ENCODE results near the gene DDO.
"Not testable (repeated sequence)": the region's sequence is repeated elsewhere in the genome, so short reads cannot be mapped to it uniquely, and the experiment has no call there.

The DDO gene

DNA sequence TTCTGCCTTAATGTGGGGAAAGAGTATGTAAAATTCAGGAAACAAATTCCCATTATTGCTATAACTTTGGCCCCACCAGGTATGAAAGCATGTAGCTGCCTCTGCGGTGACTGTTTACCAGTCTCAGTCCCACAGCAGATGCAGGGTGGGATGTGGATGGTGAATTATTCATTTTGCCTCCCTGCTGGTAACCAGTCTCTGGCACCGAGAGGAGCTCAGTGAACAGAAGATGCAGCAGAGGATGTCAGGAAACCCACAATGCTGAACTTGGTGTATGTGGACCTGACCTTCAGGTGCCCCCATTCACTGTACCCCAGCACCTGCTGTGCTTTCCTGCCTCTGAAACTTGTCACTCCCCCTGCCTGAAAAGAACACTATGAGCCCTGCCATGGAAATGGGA, 48.4 kb downstream of the DDO start:
- DNase-seq (ENCODE audit: low read depth): no peak

DNA sequence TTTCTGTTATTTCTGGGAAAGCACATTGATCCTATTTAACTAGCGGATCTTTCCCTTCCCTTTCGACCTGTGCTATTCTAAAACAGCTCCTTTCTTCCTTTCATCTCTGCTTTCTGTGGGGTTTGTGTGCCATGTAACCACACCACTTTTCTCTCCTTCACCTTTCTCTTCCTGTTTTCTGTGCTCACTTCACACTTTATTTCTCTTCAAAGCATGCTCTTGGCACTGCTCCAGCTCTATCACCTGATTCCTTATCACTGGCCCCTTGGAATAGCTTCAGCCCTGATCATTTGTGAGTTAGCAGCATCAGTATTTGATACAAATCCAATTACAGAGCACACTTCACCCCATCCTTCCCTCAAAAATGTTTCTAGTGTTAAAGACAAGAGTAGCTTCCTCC, 49.1 kb downstream of the DDO start:
- DNase-seq (ENCODE audit: low read depth): no peak

DNA sequence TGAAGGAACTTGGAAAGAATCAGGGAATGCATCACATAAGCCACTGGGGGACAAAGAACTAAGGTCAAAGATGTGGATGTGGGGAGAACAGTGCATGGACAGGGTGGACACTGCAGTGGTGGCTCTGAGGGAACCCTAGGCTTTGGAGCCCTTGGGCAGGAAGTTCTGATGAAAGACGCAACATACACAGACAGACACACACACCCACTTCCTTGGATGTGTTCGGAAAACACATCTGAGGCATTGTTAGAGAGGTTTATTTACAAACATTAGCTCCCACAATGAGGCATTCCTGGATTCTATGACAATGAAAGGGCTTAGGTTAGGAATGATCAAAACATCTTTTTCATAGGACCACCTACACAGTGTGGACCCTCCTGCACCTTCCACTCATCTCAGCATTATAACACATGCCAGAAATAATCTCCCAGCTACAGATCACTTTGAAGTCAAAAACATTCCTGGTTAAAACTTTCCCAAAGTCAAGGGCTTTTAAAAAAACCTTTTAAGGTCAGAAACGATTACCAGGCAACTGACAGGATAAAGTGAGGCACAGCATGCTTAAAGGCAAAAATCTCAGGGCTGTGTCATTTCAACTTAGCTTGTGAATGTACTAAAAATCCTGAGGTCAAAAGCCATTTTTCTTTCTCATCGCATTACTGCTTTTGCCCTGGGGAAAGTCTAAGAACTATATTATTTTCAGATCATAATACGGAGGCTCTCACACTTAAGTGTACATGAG, 50.8 kb downstream of the DDO start:
- no peak for DNase-seq (ENCODE audit: low read depth)

DNA sequence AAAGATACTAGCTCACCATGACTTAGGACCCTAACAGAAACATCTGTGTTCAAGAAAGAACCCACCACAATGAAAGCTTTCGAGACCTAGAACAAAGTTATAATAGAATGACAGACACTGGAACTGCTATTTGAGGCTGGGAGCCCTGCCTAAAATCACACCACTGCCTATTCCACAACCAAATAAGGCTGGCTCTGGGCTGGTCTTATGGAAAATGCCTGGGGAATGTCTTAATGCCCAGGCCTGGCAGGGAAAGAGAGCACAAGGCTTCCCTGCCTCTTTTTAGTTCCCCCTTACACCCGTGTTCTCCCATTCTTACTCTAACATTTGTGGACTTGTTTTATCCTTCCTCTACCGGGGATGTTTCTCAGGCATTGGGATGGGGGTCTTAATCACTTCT, 51.6 kb downstream of the DDO start:
- no peak for DNase-seq (ENCODE audit: low read depth)

DNA sequence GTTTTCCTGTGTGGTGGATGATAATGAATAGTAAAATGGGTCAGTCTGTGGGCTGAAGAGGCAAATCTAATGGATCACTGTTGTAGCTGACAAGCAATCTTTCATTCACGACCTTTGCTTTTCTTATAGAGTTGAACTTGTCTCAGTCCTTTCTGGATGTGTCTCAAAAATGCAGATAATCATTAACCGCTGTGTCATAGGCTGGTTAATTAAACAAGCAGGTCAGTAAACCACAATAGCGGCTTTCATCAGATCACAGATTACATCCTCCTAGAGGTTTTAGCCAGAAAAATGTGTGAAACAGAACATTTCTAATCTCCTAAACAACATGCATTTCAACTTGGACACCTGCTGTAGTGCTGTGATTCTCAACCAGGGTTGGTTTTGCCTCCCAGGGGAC, 54.7 kb downstream of the DDO start:
- no peak for DNase-seq (ENCODE audit: low read depth)

DNA sequence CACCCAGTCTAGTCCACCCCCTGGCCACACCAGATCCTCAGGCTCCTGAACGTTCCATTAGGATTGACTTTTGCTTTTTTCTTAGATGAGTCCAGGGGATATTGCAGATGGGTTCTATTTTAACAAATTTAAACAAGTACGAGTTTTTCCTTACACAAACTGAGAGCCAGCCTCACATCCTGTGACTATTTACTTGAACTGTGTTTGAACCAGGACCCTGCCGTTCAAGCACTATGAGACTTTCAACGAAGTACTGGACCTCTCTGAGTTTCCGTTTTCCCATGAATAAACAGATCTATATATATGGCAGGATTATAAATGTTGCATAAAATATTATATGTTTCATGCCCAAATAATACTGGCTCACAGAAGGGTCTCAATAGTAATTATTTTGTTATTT, 55.8 kb downstream of the DDO start:
- no peak for DNase-seq (ENCODE audit: low read depth)

DNA sequence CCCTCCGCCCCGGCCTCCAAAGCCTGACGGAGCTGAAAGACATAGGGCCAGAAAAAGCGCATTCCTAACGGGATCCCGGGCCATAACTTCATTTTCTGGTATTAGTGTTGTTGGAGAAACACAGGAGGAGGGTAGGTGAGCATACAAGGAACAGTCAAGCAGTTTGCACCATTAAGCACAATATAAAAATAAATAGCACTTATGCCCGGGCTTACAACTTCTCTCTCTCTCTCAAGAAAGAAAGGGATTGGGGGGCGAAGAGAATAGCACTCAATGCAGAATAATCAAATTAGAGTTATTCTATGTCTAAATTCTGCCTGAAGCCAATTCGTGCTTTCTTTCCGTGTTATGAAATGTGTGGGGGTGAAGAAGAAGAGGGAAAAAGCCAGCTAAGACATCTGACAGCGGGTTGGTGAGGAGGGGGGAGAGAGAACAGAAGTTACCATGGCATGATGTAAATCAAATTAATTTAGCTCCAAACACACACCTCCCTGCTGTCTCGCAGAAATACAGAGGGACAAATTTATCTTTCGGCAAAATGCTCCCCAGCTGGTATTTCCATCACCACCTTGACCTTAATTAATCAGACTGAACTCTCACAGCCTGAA, 56.7 kb downstream of the DDO start:
- DNase-seq (ENCODE audit: low read depth): no peak

DNA sequence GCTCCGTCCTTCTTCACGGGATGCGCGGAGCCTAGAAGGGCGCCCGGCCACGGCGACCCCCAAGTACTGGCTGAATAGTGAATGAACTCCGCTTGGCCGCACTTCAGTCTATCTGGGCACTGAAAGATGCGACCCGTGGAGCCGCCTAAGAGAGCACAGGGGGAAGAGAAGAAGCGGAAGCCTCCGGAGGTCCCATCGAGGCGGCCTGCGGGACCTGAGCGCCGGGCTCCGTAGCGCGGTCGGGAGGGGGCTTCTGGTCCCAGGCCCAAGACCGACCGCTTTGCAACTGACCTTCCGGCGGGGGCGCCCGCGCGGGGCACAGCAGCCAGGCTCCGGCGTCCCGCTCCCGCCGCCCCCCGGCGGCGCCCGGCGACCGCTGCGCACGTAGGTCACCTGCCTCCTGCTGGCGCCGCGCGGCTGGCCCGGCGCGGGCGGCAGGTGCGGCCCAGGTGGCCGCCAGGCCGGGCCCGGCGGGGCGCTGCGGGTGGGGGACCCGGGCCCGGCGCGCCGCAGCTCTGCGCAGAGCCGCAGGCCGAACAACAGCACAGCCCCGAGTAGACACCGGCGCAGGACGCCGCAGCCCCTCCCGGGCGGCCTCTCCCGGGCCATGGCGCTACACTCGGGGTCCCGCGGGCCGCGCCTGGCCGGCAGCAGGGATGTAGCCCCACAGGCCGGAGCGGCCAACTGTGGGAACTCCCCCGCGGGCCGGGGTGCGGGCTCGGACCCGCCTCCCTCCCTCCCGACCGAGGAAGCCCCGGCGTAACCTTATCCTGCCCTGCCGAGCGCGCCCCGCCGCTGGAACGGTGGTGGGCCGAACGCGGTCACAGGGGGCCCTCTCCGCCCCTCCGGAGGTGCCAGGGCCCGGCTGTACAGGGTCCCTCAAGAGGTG, 57.5 kb downstream of the DDO start, which contains the start of gene METTL24:
Gene METTL24 (minus strand): TSS at position 686 of the 889 bp plus-strand sequence. CDS start 77 bp downstream, at position 609.
- DNase-seq (ENCODE audit: low read depth): peak; percentile 5

DNA sequence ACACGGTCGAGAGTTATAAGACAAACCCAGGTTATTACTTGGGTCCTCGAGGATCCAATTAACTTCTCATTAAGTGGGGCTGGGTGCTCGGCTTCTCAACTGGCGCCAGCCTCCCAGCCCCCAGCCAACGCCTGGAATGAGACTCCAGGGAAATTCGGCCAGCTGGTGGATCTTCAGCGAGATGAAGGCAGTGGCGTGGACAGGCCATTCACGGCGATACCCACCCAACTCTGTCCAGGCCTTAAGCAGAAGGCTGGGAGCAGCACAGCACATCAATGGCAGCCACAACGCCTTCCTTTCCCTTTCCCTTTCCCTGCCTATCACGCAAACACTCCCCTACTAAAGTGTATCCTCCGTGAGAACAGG, 58.1 kb downstream of the DDO start:
- no peak for DNase-seq (ENCODE audit: low read depth)

DNA sequence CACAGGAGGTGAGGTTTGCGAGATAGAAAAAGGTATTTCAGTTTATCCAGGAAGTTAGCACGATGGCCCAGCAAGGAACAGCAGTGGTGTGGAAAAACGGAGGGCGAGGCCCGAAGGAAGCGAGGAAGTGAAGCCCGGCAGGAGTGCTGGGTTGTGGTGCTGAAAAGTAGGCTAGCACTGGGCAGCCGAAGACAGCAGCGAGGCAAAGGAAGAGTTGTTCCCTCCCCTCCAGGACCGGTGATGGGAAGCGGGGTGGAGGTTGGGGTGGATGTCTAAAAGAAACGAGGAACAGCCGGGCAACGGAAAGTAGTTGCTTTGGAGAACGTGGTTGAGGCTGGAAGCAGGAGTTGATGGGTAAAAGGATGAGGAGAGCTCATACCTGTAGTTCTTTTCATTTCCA, 58.6 kb downstream of the DDO start:
- no peak for DNase-seq (ENCODE audit: low read depth)

DNA sequence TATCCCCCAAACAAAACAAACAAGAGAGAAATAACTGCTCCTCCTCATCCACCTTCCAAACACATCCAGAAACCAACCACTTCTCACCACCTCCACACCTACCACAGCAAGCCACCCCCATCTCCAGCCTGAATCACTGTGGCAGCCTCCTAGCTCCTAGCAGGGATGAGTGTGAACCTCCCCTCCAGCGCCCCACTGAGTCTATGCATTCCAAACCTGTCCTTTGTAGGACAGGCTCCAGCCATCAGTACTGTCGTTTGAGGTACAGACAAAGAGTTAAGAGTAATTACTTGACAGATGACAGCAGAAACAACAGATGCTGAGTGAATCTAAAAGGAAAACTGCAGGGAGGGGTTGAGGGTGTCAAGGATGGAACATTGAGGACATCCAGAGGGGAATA, 59.6 kb downstream of the DDO start:
- DNase-seq (ENCODE audit: low read depth): no peak

DNA sequence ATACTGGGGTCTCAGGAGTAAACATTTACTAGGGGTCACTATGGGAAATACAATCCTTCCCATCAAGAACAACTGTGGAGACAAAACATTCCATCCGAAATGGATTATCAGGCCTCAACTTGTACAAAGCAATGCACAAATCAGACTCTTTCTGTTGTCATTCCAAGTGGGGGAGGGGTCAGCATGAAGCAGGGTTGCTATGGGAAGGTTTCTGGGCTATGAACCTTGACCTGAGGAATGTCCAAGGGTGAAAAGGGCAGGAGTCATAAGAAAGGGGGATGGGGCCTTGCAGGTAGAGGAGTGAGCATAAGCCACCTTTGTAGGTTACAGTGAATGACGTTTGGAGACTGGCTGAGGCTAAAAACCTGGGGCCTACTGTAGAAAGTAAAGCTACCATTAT, 60.4 kb downstream of the DDO start:
- DNase-seq (ENCODE audit: low read depth): no peak

DNA sequence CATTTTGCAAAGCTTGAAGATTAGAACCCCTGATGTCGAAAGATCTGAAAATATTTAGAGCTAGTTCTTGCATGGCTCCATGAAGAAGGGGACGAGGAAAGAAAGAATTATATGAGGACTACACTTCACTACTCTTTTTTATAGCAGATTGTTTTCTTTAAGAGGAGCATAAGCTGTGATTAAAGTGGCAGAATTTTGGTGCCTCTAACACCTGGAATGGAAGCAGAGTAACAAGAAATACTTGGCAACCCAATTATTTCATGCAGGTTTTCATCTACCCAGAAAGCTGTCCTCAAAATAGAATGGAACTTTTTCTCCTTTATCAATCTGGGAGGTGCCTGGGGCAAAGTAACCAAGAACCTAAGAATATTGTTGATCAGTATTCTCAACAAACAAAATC, 61.2 kb downstream of the DDO start:
- DNase-seq (ENCODE audit: low read depth): no peak

DNA sequence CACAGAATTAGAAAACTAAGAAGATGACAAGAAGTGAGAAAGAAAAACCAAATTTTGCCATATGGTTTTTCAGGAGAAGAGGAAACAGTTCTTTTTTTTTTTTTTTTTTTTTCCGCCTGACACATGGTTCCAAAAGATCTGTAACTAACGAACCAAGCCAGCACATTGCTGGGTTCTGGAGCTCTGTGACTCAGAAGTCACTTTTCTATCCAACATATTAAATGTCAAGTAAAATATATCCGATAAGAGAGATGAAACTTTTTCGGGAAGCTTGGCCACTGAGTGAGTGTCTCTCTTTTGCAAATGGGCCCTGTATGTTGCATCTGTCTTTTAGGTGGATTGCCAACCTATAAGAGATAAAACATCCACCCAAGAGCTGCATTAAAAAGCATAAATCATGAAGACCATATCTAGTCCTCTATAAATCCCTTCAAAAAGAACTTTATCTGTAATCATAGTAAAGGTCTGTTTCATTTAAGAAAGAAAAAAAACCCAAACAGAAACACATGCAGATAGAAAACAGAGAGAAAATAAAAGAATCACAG, 61.8 kb downstream of the DDO start:
- no peak for DNase-seq (ENCODE audit: low read depth)

DNA sequence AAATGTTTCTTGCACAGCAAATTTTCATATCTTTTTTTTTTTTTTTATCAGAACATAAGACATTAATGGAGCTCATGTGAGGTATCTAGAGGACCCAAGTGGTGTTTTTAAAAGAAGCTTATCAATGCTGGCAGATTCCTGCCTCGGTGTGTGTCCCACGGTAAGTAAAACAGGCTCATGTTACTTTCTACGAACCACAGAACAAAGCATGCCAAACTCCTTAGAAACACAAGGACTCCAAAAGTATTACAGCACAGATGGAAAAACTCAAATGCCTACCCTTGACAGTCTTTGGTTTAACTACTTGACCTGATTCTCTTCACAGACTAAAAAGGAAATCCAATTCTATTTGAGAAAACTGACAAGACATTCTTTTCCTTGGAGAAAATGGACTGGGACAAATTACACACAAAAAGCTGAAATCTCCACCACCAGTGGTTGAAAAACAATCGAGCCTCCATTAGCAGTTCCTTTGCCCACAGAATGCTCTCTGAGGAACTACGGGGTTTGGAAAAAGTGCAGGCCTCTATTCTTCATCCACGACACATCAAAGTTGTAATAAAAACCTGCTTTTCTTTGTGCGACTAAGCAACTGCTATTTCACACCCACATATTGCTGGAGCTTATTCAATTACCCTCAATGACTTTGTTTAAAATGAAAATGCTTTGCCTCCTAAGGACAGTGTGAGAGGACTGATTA, 62.7 kb downstream of the DDO start:
- no peak for DNase-seq (ENCODE audit: low read depth)

DNA sequence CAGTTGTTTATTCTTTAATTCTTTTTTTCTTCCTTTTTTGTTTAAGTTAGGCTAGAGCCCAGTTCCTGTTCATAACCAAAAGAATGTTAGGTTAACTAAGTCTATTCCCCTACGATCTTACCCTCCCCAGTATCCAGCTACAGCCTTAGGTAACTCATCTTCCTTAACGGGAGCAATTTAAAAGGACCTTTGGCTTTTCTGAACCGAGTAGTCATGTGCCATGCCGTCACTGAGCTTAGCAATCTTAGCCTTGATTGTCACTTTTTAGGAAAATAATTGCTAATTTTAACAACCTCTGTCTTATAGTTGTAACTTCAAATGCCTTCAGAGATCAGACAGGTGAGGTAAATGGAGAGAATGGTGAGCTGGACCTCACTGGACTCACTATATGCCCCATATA, 63.4 kb downstream of the DDO start:
- DNase-seq (ENCODE audit: low read depth): no peak

DNA sequence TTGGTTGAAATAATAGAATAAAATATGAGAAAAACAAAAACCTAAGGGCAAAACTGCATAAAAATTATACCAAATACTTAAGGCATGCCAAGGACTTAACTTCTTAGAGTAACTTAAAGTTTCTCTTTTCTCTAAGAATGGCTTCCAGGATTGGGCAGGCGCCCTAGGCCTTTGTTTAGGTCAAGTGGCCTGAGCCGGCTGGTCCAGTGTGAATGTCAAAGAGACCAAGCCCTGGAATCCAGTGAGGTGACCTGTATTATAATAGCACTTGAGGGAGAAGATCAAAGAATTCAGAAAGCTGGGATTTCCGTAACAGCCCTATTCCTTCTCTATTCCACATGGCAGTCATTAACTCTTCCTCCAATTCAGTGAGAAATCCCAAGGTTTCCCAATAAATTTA, 63.8 kb downstream of the DDO start:
- no peak for DNase-seq (ENCODE audit: low read depth)

DNA sequence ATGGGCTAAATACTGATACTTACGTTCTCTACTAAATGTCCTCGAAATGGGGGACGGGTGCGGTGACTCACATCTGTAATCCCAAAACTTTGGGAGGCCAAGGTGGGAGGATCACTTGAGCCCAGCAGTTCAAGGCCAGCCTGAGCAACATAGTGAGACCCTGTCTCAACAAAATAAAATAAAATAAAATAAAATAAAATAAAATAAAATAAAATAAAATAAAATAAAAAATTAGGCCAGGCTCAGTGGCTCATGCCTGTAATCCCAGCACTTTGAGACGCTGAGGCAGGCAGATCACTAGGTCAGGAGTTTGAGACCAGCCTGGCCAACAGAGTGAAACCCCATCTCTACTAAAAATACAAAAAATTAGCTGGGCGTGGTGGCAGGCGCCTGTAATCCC, 64.8 kb downstream of the DDO start:
- DNase-seq (ENCODE audit: low read depth): not testable (repeated sequence)

DNA sequence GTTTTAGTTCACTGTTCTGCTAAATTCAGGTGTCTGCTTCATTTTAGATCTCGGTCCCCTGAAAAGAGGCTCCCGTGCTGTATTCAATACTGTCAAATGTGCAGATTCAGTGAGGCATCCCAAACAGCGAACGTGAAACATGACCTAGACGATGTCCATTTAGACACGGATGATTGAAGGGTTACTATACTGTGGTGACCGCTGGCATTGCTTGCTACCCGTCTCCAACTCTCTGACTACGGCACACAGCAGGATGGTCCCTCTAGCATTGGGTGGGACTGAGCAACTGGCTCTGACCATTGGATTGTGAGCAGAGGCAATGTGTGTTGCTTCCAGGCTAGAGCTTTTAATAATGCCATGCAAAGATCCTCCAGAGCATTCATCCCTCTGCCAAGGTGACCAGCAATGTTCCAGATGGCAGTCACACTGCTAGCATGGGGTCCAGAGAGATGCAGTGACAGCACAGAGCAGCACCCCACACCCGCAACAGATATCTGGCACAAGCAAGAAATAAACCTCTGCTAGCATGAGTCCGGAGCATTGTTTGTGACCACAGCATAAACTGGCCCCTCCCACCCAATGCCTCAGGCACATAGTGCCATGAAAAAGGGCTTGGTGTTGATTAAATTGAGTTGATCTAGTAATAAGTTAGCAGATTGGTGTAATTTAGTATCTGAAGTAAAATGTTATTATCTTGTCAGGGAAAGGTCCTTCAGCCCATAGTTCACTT, 66.2 kb downstream of the DDO start:
- DNase-seq (ENCODE audit: low read depth): no peak

DNA sequence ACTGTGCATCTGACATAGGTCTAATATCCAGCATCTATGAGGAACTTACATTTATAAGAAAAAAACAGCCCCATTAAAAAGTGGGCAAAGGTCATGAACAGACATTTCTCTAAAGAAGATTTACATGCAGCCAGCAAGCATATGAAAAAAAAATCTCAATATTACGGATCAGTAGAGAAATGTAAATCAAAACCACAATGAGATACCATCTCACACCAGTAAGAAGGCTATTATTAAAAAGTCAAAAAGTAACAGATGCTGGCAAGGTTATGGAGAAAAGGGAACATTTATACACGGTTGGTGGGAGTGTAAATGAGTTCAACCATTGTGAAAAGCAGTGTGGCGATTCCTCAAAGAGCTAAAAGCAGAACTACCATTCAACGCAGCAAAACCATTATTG, 70.3 kb downstream of the DDO start:
- DNase-seq (ENCODE audit: low read depth): no peak

DNA sequence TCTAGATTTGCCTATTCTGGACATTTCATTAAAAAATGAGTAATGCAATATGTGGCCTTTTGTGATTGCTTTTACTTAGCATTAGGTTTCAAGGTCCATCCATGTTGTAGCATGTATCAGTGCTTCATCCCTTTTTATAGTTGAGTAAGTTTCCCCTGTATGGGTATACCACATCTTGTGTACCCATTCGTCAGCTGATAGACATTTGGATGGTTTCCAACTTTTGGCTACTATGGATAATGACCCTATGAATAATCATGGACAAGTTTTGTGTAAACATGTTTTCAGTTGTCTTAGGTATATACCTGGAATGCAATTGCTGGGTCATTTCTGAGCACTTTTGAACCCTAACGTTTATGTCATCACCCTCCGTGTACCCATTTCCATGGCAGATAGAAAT, 72.6 kb downstream of the DDO start:
- no peak for DNase-seq (ENCODE audit: low read depth)

Measured in activated T-cell treated with anti-CD3 and anti-CD28 coated beads for 48 hours (primary cell).